Activated naive CD4-positive, alpha-beta T cell (primary cell): ENCODE measurements around the gene TCHHL1.
A peak's percentile ranks its signal among the peaks of the same experiment; 100 is the strongest.

ENCODE experiments used
- DNase-seq, 4 experiments: peaks; one replicate each; lab custom pipeline; 2025; lab: John Stamatoyannopoulos, UW

The TCHHL1 gene

DNA sequence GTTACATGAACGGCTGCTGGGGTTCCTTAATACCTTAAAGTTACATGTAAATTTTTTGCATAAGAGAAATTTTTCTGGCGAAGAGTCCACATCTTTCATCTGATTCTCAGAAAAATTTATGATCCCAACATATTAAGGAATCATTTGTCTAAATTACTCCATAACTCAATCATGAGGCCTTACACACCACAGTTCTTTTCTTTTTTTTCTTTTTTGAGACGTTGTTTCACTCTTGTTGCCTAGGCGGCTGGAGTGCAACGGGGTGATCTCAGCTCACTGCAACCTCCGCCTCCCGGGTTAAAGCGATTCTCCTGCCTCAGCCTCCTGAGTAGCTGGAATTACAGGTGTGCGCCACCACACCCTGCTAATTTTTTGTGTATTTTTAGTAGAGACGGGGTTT is 50.0 kb downstream of the TCHHL1 start:
- no peak for DNase-seq

DNA sequence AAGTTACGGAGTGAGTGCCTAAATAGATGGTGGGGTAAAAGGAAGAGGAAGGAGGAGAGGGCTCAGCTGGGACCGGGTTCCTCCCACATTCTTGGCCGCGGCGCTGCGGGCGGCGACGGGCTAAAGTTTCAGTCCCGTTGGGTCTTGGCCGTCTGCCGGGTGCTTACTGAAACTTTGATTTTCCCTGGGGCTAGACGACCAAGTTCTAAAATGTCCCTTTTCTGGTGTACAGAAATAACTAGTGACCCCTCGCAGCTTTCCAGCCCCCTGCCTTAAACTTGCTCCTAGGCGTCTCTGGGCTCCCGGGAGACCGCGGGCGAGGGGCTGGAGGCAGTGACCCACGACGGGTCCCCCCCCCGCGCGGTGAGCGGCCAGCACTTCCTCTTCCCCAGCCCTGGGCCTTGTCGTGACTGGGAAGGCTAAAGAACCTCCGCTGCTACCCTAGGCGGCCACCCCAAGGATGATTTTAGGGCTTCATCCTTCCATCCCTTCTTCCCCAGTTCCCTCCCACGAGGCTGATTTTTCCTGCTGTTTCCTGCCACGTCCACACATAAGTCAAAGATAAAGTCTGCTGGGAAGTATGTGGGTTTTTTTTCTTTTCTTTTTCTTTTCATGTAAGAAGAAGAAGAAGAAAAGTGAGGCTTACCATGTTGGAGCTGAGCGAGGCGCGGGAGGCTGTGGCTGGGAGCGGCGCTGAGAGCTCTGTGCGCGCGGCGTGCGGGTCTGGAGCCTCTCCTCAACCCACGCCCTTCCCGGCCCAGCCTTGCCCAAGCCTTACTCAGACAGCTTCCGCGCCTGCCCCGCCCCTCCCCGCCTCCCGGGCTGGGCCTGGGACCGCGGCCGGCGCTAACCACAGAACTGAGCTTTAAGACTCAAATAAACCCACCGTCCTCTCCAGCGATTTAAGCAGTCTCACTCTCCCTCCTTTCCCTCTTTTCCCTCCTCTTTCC is 52.3 kb downstream of the TCHHL1 start, which contains the start of gene S100A11:
Gene S100A11, minus strand, starts transcription at position 738 of the 950 bp plus-strand sequence. Its CDS starts 89 bp downstream, at position 649.
- peak in 3 of 4 experiments; percentile 22 to 55 (median 29) for DNase-seq

DNA sequence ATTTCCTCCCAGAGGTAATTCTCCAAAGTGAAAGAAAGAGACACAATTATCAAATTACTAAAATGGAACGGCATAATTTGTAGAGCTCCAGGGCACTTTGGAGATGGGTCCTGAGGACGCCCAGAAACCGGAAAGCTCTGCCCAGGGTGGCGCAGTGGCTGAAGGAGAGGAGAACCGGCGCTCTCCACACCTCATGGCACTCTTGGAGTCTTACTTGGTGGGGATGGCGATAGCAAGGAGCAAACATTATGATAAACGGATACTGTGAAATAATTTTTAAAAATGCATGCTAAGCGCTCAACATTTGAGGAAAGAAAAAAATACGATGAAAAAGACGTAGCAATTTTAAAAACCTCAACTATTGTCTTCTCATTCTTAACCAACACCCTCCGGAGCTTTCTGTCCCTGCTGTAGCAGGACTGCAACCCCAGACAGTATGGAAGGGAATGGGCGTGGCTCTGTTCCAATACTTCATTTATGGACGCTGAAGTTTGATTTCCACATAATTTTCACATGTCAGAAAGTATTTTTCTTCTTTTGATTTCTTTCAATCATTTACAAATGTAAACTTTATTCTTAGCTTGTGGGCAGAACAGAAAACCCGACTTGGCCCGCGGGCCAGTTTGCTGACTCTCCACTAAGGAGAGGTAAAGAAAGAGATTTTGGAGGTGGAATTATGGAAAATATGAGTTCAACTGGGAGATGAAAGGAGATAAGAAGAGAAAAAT is 53.2 kb downstream of the TCHHL1 start:
- no peak for DNase-seq

DNA sequence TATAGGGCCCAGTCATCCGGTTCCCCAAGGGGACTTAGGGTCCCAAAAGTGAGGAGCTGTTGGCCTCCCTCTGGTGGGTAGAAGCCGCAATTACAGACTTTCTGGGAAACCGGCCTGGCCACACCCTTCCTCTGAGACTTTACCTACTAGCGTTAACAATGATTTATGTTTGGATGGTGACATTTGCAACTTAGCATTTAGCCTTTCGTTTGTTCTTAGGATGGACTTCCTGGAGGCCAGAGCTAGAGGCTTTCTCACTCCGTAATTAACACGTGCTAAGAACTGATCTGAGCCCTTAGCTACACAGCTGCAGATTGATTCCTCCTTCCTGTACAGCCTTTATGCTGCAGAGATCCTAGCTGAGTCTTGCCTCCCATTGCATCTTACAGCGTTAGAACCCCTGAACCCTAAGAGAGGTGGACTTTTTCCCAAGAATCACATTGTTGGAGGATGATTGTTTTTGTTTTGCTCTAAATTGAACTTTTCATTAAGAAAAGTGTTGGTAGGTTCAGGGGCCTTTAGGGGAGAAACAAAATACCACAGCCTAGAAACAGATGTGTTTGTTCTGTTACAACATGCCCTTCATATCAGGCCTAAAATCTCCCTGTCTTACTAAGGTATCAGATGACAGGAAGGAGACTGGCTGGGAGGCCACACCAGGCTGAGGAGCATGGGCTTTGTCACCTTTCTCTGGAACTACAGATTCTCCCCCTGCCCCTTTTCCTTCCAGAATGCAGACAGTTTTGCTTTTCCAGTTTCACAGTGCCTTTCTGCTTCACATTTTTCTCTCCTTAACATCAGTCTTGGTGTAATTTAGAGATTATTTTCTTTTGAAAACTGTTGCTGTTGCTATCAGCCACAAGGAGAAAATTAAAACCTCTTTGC is 54.0 kb downstream of the TCHHL1 start:
- peak in 3 of 4 experiments; percentile 6 to 37 (median 35) for DNase-seq

DNA sequence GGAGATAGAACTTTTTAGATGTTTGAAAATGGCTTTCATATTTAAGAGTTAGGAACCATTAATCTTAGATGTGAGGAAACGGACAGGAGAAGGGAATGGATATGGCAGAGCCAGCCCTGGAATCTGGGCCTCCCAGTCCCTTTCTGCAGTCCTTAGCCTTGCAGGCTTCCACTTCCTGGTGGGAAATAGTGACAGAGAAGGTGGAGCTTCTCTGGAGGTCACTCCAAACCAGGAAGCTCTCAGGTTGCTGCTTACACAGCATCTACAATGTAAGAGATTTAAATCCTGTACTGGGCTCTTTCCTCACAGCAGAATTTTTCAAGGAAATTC is 54.6 kb downstream of the TCHHL1 start:
- DNase-seq: no peak
